OCI-LY7 (cell line): ENCODE measurements around the gene ATP11A. TPM values are rescaled to one million over a fixed set of nuclear protein-coding genes. Genes with fewer than 3 reads are reported as not detected.

ENCODE experiments used
- BruUV-seq: library from RNA; stranded (reverse); fragments of 400-500 nt; replicated peaks from 2 replicates; lab custom pipeline; 2021; lab: Mats Ljungman, UMichigan
- CTCF ChIA-PET: fragments of 300-600 bp; sonication (Branson Sonifier 250); formaldehyde crosslinking; loops from one replicate; lab custom pipeline; 2022; ENCODE audit warnings: antibody characterized with exemption; ENCODE audit not compliant: unreplicated experiment; lab: Charles Lee
- POLR2A ChIA-PET: fragments of 300-600 bp; sonication (Branson Sonifier 250); formaldehyde crosslinking; loops from one replicate; lab custom pipeline; 2022; ENCODE audit warnings: antibody characterized with exemption; lab: Charles Lee
- DNase-seq: peaks from one replicate; pipeline ENCODE4 v3.0.0-alpha.2; 2015; ENCODE audit warnings: low spot score
- H2AFZ ChIP-seq: fragments of 200-600 bp; sonication (generic), shearing (Covaris generic); 2 replicates; pipeline ENCODE4 v1.6.1; 2014; ENCODE audit warnings: mild to moderate bottlenecking, antibody characterized with exemption, low read length, moderate library complexity
- H3K27ac ChIP-seq: fragments of 200-600 bp; sonication (generic); 2 replicates; pipeline ENCODE4 v1.5.1; 2014; ENCODE audit warnings: mixed run types, low read depth, mild to moderate bottlenecking, moderate library complexity, low read length, inconsistent platforms; ENCODE audit not compliant: poor library complexity, severe bottlenecking
- H3K36me3 ChIP-seq: fragments of 200-600 bp; sonication (generic); 2 replicates; pipeline ENCODE4 v1.6.1; 2014; ENCODE audit warnings: mild to moderate bottlenecking, antibody characterized with exemption, low read length, moderate library complexity, mixed read lengths; ENCODE audit not compliant: insufficient read depth
- H3K4me1 ChIP-seq: fragments of 200-600 bp; sonication (generic); 2 replicates; pipeline ENCODE4 v1.5.1; 2014; ENCODE audit warnings: mild to moderate bottlenecking, low read length; ENCODE audit not compliant: insufficient read depth, poor library complexity, severe bottlenecking
- H3K4me2 ChIP-seq: fragments of 200-600 bp; sonication (generic); 2 replicates; pipeline ENCODE4 v1.6.1; 2014; ENCODE audit warnings: mild to moderate bottlenecking, low read length
- H3K4me3 ChIP-seq: fragments of 200-600 bp; sonication (generic); 2 replicates; pipeline ENCODE4 v1.5.1; 2014; ENCODE audit warnings: mild to moderate bottlenecking, low read depth, low read length; ENCODE audit not compliant: poor library complexity, severe bottlenecking
- H3K79me2 ChIP-seq: fragments of 200-600 bp; sonication (generic); 2 replicates; pipeline ENCODE4 v1.6.1; 2016; ENCODE audit warnings: low read depth, mild to moderate bottlenecking, low read length, moderate library complexity, mixed read lengths; ENCODE audit not compliant: insufficient read depth
- H3K9me2 ChIP-seq: fragments of 200-600 bp; sonication (generic); 2 replicates; pipeline ENCODE4 v1.6.1; 2016; ENCODE audit warnings: mild to moderate bottlenecking, low read length, mixed read lengths; ENCODE audit not compliant: insufficient read depth
- H3K9me3 ChIP-seq: fragments of 200-600 bp; sonication (generic); 2 replicates; pipeline ENCODE4 v1.6.1; 2014; ENCODE audit warnings: mild to moderate bottlenecking, mixed run types, low read length, mixed read lengths
- H4K20me1 ChIP-seq: fragments of 200-600 bp; sonication (generic); 2 replicates; pipeline ENCODE4 v1.6.1; 2014; ENCODE audit warnings: mild to moderate bottlenecking, antibody characterized with exemption, low read length, moderate library complexity, mixed read lengths; ENCODE audit not compliant: insufficient read depth
- CTCF ChIP-seq: fragments of 200-600 bp; sonication (generic); conservative IDR thresholded peaks from 2 replicates; pipeline ENCODE4 v1.5.1; 2014; ENCODE audit warnings: mild to moderate bottlenecking, antibody characterized with exemption, low read length, moderate library complexity, mixed read lengths
- EZH2phosphoT487 ChIP-seq: fragments of 200-600 bp; sonication (generic); IDR thresholded peaks from 2 replicates; pipeline ENCODE4 v1.6.1; 2018; ENCODE audit warnings: low read depth, borderline replicate concordance, mild to moderate bottlenecking, mixed run types, antibody characterized with exemption, low read length, moderate library complexity, mixed read lengths
- intact Hi-C: fragments of 100-400 bp; cut with micrococcal nuclease; formaldehyde crosslinking; loops from one replicate; pipeline ENCODE4 v1.10.0; 2022; ENCODE audit not compliant: unreplicated experiment
- total RNA-seq, 2 experiments: library from RNA; depleted of rRNA in 1 of 2; stranded (reverse); fragments of >200 nt in 1 of 2; shearing (Covaris generic) in 1 of 2; gene quantifications; 2 replicates each; pipeline ENCODE4 v1.2.3, GENCODE V29; 2014 to 2022

Gene ATP11A
- total RNA-seq, 2 experiments from 2014 or later = 8.8 to 23.1 TPM

GRCh38 chr13:112651311-112651710, 38.5 kb upstream of the ATP11A start:
- POLR2A ChIA-PET = interaction anchor here (0.7 kb wide), 1 partner anchor 1229 kb away, joined by 3 read pairs; no protein-coding TSS in a partner anchor
- H3K27ac ChIP-seq = no peak overlapping the region
- TF ChIP-seq CTCF (no peak), EZH2phosphoT487 (no peak)
- no peaks in the 10 kb centered on the region for H3K36me3 ChIP-seq
- no peaks in the 10 kb centered on the region for H3K9me3 ChIP-seq
- no TSS peak for BruUV-seq
- no peak for DNase-seq
- no peak overlapping the region for H2AFZ ChIP-seq
- H3K4me1 ChIP-seq = no peaks in the 10 kb centered on the region
- no peak overlapping the region for H3K4me2 ChIP-seq
- CTCF ChIA-PET = no interaction called here
- H3K9me2 ChIP-seq = no peaks in the 10 kb centered on the region
- intact Hi-C loops = no loop called here
- H3K79me2 ChIP-seq = no peaks in the 10 kb centered on the region
- H4K20me1 ChIP-seq = no peaks in the 10 kb centered on the region
- H3K4me3 ChIP-seq = no peak overlapping the region

GRCh38 chr13:112651750-112652511, 37.9 kb upstream of the ATP11A start:
- H2AFZ ChIP-seq = no peak overlapping the region
- TF ChIP-seq EZH2phosphoT487 (no peak), CTCF (no peak)
- CTCF ChIA-PET = no interaction called here
- H3K79me2 ChIP-seq = no peaks in the 10 kb centered on the region
- no peak overlapping the region for H3K4me3 ChIP-seq
- no peaks in the 10 kb centered on the region for H3K4me1 ChIP-seq
- H3K27ac ChIP-seq = no peak overlapping the region
- H3K4me2 ChIP-seq = no peak overlapping the region
- no peaks in the 10 kb centered on the region for H3K9me2 ChIP-seq
- BruUV-seq = no TSS peak
- intact Hi-C loops = no loop called here
- POLR2A ChIA-PET = interaction anchor here (0.6 to 0.7 kb wide), 2 partner anchors 30 to 1230 kb away, joined by 3 read pairs; no protein-coding TSS in a partner anchor
- no peaks in the 10 kb centered on the region for H3K36me3 ChIP-seq
- DNase-seq = no peak
- H3K9me3 ChIP-seq = no peaks in the 10 kb centered on the region
- H4K20me1 ChIP-seq = no peaks in the 10 kb centered on the region

- no TSS peak for BruUV-seq
- Histone ChIP-seq H3K4me2 (no peak overlapping the region), H4K20me1 (no peaks in the 10 kb centered on the region), H3K79me2 (no peaks in the 10 kb centered on the region), H3K27ac (no peak overlapping the region), H3K36me3 (no peaks in the 10 kb centered on the region), H2AFZ (no peak overlapping the region), H3K4me3 (no peak overlapping the region), H3K9me3 (no peaks in the 10 kb centered on the region), H3K4me1 (no peaks in the 10 kb centered on the region), H3K9me2 (no peaks in the 10 kb centered on the region)
- intact Hi-C loops = no loop called here
- TF ChIP-seq EZH2phosphoT487 (no peak), CTCF (no peak)
- ChIA-PET CTCF (no interaction called here), POLR2A (interaction anchor here (0.6 kb wide), 1 partner anchor 29 kb away, joined by 3 read pairs; no protein-coding TSS in a partner anchor)
- DNase-seq = no peak
Observed at GRCh38 chr13:112652512-112653070, 37.2 kb upstream of the ATP11A start.
